22Rv1 (cell line): ENCODE results near the gene EIF4E1B.

Experiments
- CTCF ChIP-seq: fragments of 450-650 bp; IDR thresholded peaks from 2 replicates; pipeline ENCODE4 v1.5.1; 2017; ENCODE audit warnings: mild to moderate bottlenecking
- ZFX ChIP-seq: fragments of 450-650 bp; IDR thresholded peaks from 2 replicates; pipeline ENCODE4 v1.6.1; 2017; ENCODE audit warnings: antibody characterized with exemption, borderline replicate concordance

- no peak for TF ChIP-seq CTCF
- no peak for TF ChIP-seq ZFX
These were observed 15.7 kb downstream of the EIF4E1B start for GRCh38 chr5:176646049-176646706.
